ENCODE measurements around the gene TENM3.

The TENM3 gene

GRCh38 chr4:182495645-182496385, 252.6 kb downstream of the TENM3 start:
- TF ChIP-seq CTCF (IDR thresholded peaks at IDR 0.05; ENCODE audit: low read depth, low read length), result no peak
- no peak overlapping the region for H3K4me3 ChIP-seq (replicated peaks in 1 of 2; ENCODE audit: low read depth in 2 of 2, low read length in 2 of 2)

GRCh38 chr4:182496408-182496807, 253.2 kb downstream of the TENM3 start:
- TF ChIP-seq CTCF (IDR thresholded peaks at IDR 0.05; ENCODE audit: low read depth, low read length), result no peak
- DNase-seq (ENCODE audit: low read depth in 2 of 2), result no peak
- H3K4me3 ChIP-seq (replicated peaks in 1 of 2; ENCODE audit: low read depth in 2 of 2, low read length in 2 of 2), result no peak overlapping the region

More at GRCh38 chr4:182495645-182496385, 252.6 kb downstream of the TENM3 start:
- DNase-seq (ENCODE audit: low read depth in 2 of 2), result no peak

GRCh38 chr4:182502064-182502463, 258.9 kb downstream of the TENM3 start:
- no peak for TF ChIP-seq CTCF (IDR thresholded peaks at IDR 0.05; ENCODE audit: low read depth, low read length)
- no peak overlapping the region for H3K4me3 ChIP-seq (replicated peaks in 1 of 2; ENCODE audit: low read depth in 2 of 2, low read length in 2 of 2)
- DNase-seq (ENCODE audit: low read depth in 2 of 2), result no peak

GRCh38 chr4:182504463-182504862, 261.3 kb downstream of the TENM3 start:
- no peak overlapping the region for H3K4me3 ChIP-seq (replicated peaks in 1 of 2; ENCODE audit: low read depth in 2 of 2, low read length in 2 of 2)
- no peak for TF ChIP-seq CTCF (IDR thresholded peaks at IDR 0.05; ENCODE audit: low read depth, low read length)
- DNase-seq (ENCODE audit: low read depth in 2 of 2), result no peak

GRCh38 chr4:182507805-182508204, 264.6 kb downstream of the TENM3 start:
- no peak for DNase-seq (ENCODE audit: low read depth in 2 of 2)
- no peak for TF ChIP-seq CTCF (IDR thresholded peaks at IDR 0.05; ENCODE audit: low read depth, low read length)
- no peak overlapping the region for H3K4me3 ChIP-seq (replicated peaks in 1 of 2; ENCODE audit: low read depth in 2 of 2, low read length in 2 of 2)

GRCh38 chr4:182510836-182511235, 267.6 kb downstream of the TENM3 start:
- H3K4me3 ChIP-seq (replicated peaks in 1 of 2; ENCODE audit: low read depth in 2 of 2, low read length in 2 of 2), result no peak overlapping the region
- no peak for TF ChIP-seq CTCF (IDR thresholded peaks at IDR 0.05; ENCODE audit: low read depth, low read length)
- DNase-seq (ENCODE audit: low read depth in 2 of 2), result no peak
